CD14-positive monocyte (primary cell): ENCODE results near the gene SPTBN1. TPM values are rescaled to one million over a fixed set of nuclear protein-coding genes. Genes with fewer than 3 reads are reported as not detected.

ENCODE experiments used
- DNase-seq, 3 donors: peaks; one replicate each; pipeline ENCODE4 v3.0.0-alpha.2; 2011 to 2022
- H2AFZ ChIP-seq: 2 replicates; pipeline ENCODE4 v1.6.0; 2012; ENCODE audit warnings: mild to moderate bottlenecking, low read depth, low read length, inconsistent platforms; ENCODE audit not compliant: insufficient read depth, poor library complexity, severe bottlenecking
- H3K27ac ChIP-seq, 2 donors: 1 replicate in 1 of 2; 2 replicates in 1 of 2; pipeline ENCODE4 v1.5.1; 2012 to 2013; ENCODE audit warnings: low read length in 2 of 2, control low read depth in 1 of 2, inconsistent platforms in 1 of 2, low read depth in 1 of 2, mild to moderate bottlenecking in 1 of 2
- H3K27me3 ChIP-seq, 2 donors: one replicate each; pipeline versions ENCODE4 v1.6.0 to v1.6.1; 2011 to 2013; ENCODE audit warnings: low read length in 2 of 2; ENCODE audit not compliant: control insufficient read depth in 2 of 2, insufficient read depth in 2 of 2
- H3K36me3 ChIP-seq, 2 donors: replicated peaks in 1 of 2; 1 replicate in 1 of 2; 2 replicates in 1 of 2; pipeline versions ENCODE4 v1.5.1 to v1.6.1; 2012 to 2013; ENCODE audit warnings: low read length in 2 of 2, control low read depth in 1 of 2, inconsistent platforms in 1 of 2, mild to moderate bottlenecking in 1 of 2; ENCODE audit not compliant: insufficient read depth in 2 of 2, control insufficient read depth in 1 of 2
- H3K4me1 ChIP-seq, 2 donors: 1 replicate in 1 of 2; 2 replicates in 1 of 2; pipeline versions ENCODE4 v1.5.1 to v1.6.1; 2012 to 2013; ENCODE audit warnings: low read length in 2 of 2, control low read depth in 1 of 2, inconsistent platforms in 1 of 2, mild to moderate bottlenecking in 1 of 2, moderate library complexity in 1 of 2; ENCODE audit not compliant: insufficient read depth in 2 of 2, control insufficient read depth in 1 of 2
- H3K4me2 ChIP-seq: replicated peaks from 2 replicates; pipeline ENCODE3; 2012; ENCODE audit warnings: low read length, moderate library complexity, mild to moderate bottlenecking; ENCODE audit not compliant: poor library complexity, severe bottlenecking; ENCODE audit errors: extremely low read depth
- H3K4me3 ChIP-seq, 3 experiments: fragments of 200-600 bp in 1 of 3; sonication (generic) in 1 of 3; replicated peaks in 1 of 3; 1 replicate in 2 of 3; 2 replicates in 1 of 3; pipeline ENCODE4 v1.5.1; 2011 to 2013; ENCODE audit warnings: low read length in 3 of 3, mild to moderate bottlenecking in 3 of 3, control low read depth in 2 of 3, low read depth in 2 of 3, inconsistent platforms in 1 of 3, moderate library complexity in 1 of 3
- H3K79me2 ChIP-seq: 2 replicates; pipeline ENCODE4 v1.6.0; 2012; ENCODE audit warnings: mild to moderate bottlenecking, control low read depth, inconsistent platforms, low read length, moderate library complexity; ENCODE audit not compliant: insufficient read depth
- H3K9ac ChIP-seq: 2 replicates; pipeline ENCODE4 v1.6.0; 2017; ENCODE audit warnings: low read length, mild to moderate bottlenecking; ENCODE audit not compliant: insufficient read depth, poor library complexity, severe bottlenecking
- H3K9me3 ChIP-seq, 2 donors: replicated peaks in 1 of 2; 1 replicate in 1 of 2; 2 replicates in 1 of 2; pipeline versions ENCODE4 v1.5.1 to v1.6.1; 2012 to 2013; ENCODE audit warnings: low read length in 2 of 2, control low read depth in 1 of 2; ENCODE audit not compliant: control insufficient read depth in 1 of 2, insufficient read depth in 1 of 2
- H4K20me1 ChIP-seq: 2 replicates; pipeline ENCODE4 v1.6.0; 2012; ENCODE audit warnings: mild to moderate bottlenecking, low read length, control low read depth, moderate library complexity; ENCODE audit not compliant: insufficient read depth
- H3K27ac Mint-ChIP-seq, 7 donors: one replicate each; pipeline ENCODE4 v1.8.0; 2020; ENCODE audit warnings: mild to moderate bottlenecking in 7 of 7, mixed read lengths in 7 of 7, moderate library complexity in 6 of 7, inconsistent platforms in 2 of 7
- H3K27me3 Mint-ChIP-seq, 3 donors: one replicate each; pipeline ENCODE4 v1.8.0; 2021 to 2022; ENCODE audit warnings: low read depth in 3 of 3, mild to moderate bottlenecking in 3 of 3, mixed read lengths in 3 of 3, moderate library complexity in 3 of 3, inconsistent platforms in 1 of 3
- H3K36me3 Mint-ChIP-seq, 2 donors: one replicate each; pipeline ENCODE4 v1.8.0; 2020; ENCODE audit warnings: mixed read lengths in 2 of 2, inconsistent platforms in 1 of 2, mild to moderate bottlenecking in 1 of 2
- H3K4me1 Mint-ChIP-seq: one replicate; pipeline ENCODE4 v1.8.0; 2020; ENCODE audit warnings: mild to moderate bottlenecking, mixed read lengths
- H3K4me3 Mint-ChIP-seq, 2 donors: one replicate each; pipeline ENCODE4 v1.8.0; 2020; ENCODE audit warnings: mild to moderate bottlenecking in 2 of 2, mixed read lengths in 2 of 2, moderate library complexity in 1 of 2
- H3K9me3 Mint-ChIP-seq, 7 donors: one replicate each; pipeline ENCODE4 v1.8.0; 2020 to 2022; ENCODE audit warnings: mixed read lengths in 7 of 7, mild to moderate bottlenecking in 6 of 7, moderate library complexity in 6 of 7, inconsistent platforms in 2 of 7
- WGBS: methylation state at CpG from one replicate; pipeline ENCODE4 v1.1.5; 2013; ENCODE audit warnings: missing lambda C conversion rate; ENCODE audit not compliant: insufficient coverage; 5-methylcytosine and 5-hydroxymethylcytosine counted together
- intact Hi-C, 2 donors: fragments of 100-400 bp; cut with micrococcal nuclease; formaldehyde crosslinking; loops; one replicate each; pipeline versions ENCODE4 v1.15.0 to v1.15.1; 2023
- polyA plus RNA-seq, 3 donors: library from polyadenylated mRNA; depleted of rRNA in 1 of 3; unstranded in 2 of 3; stranded (reverse) in 1 of 3; fragments of 300-500 nt in 2 of 3; fragments of >200 nt in 1 of 3; fragmentation: Illumina TruSeq in 2 of 3; gene quantifications; 1 replicate in 2 of 3; 2 replicates in 1 of 3; pipeline ENCODE4 v1.2.3, GENCODE V29; 2012 to 2021
- TF ChIP-seq, protein P1 (sequence below): fragments of 200-600 bp; IDR thresholded peaks from one replicate; pipeline ENCODE4 v1.8.0; 2022; ENCODE audit warnings: antibody characterized with exemption, mild to moderate bottlenecking

The SPTBN1 gene
- polyA plus RNA-seq, 3 donors, result 0.79 to 2.8 (median 1.7) TPM

DNA sequence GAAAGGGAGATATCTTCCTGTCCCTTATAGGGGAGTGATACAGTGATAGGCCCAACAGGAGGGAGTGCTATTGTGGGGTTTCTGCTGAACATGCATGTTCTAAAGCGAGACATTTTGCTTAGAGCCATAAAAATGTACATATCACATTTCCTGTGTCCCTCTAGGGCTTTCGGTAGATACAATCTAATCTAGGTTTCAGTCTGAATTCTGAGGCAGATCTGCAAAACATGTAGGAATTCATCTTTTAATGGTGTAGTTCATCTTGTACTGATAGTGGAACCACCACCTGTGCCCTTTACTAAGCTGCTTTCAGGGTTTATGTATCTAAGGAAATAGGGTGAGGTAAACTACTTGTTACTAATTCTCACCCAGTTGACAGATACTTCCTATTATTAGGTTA is 73.8 kb downstream of the SPTBN1 start:
- no peaks in the 10 kb centered on the region for H3K36me3 ChIP-seq
- no peaks in the 10 kb centered on the region for H4K20me1 ChIP-seq
- H3K27me3 ChIP-seq, result no peaks in the 10 kb centered on the region
- H2AFZ ChIP-seq, result no peak overlapping the region
- intact Hi-C loops, result loop anchor here in 1 of 2 donors (10.0 kb wide), 1 partner anchor 45 kb away; no protein-coding TSS in a partner anchor
- peaks cover 18 to 27% of the 10 kb centered on the region in 2 donors for H3K4me1 ChIP-seq
- peaks cover 26% of the 10 kb centered on the region for H3K4me1 Mint-ChIP-seq
- WGBS, result no CpG with 5 or more reads among the region's 2 CpGs
- no peak overlapping the region for H3K27ac Mint-ChIP-seq
- TF ChIP-seq, protein P1, sequence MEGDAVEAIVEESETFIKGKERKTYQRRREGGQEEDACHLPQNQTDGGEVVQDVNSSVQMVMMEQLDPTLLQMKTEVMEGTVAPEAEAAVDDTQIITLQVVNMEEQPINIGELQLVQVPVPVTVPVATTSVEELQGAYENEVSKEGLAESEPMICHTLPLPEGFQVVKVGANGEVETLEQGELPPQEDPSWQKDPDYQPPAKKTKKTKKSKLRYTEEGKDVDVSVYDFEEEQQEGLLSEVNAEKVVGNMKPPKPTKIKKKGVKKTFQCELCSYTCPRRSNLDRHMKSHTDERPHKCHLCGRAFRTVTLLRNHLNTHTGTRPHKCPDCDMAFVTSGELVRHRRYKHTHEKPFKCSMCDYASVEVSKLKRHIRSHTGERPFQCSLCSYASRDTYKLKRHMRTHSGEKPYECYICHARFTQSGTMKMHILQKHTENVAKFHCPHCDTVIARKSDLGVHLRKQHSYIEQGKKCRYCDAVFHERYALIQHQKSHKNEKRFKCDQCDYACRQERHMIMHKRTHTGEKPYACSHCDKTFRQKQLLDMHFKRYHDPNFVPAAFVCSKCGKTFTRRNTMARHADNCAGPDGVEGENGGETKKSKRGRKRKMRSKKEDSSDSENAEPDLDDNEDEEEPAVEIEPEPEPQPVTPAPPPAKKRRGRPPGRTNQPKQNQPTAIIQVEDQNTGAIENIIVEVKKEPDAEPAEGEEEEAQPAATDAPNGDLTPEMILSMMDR, result no peak
- no peak overlapping the region for H3K9ac ChIP-seq
- no peaks in the 10 kb centered on the region for H3K9me3 ChIP-seq
- no peak overlapping the region for H3K4me3 Mint-ChIP-seq
- peak in 1 of 3 donors; percentile 16 for DNase-seq
- peaks cover 0 to 3% (median 2%) of the 10 kb centered on the region in 3 donors for H3K27me3 Mint-ChIP-seq
- H3K27ac ChIP-seq, result no peak overlapping the region
- H3K4me3 ChIP-seq, result no peak overlapping the region
- no peaks in the 10 kb centered on the region for H3K79me2 ChIP-seq
- peaks cover 0 to 1% of the 10 kb centered on the region in 2 donors for H3K36me3 Mint-ChIP-seq
- no peak overlapping the region for H3K4me2 ChIP-seq
- H3K9me3 Mint-ChIP-seq, result no peaks in the 10 kb centered on the region

DNA sequence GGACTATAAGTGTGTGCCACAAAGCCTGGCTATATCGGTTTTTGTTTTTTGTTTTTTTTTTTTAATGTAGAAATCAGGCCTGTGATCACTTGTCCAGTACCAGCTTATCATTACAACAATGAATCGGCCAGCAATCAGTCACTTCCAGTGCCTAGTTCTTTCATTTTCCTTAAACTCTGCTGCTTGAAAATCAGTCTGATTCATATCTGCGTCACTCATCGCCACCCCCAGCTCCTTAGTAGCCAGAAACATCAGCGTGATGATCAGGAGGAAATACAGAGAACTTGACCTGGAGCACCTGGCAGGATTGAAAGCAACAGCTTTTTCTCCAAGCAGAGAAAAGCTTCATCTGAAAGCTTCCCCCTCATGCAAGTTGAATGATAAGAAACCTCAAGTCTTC is 75.4 kb downstream of the SPTBN1 start:
- intact Hi-C loops, result no loop called here
- H3K9me3 ChIP-seq, result no peaks in the 10 kb centered on the region
- H3K27ac ChIP-seq, result no peak overlapping the region
- H3K36me3 ChIP-seq, result no peaks in the 10 kb centered on the region
- H2AFZ ChIP-seq, result no peak overlapping the region
- no peak overlapping the region for H3K4me3 ChIP-seq
- H3K4me2 ChIP-seq, result no peak overlapping the region
- DNase-seq, result no peak
- H3K27me3 ChIP-seq, result no peaks in the 10 kb centered on the region
- peak overlapping the region in 1 of 7 donors; percentile 18 for H3K27ac Mint-ChIP-seq
- no peaks in the 10 kb centered on the region for H3K9me3 Mint-ChIP-seq
- H3K27me3 Mint-ChIP-seq, result peaks cover 0 to 3% (median 2%) of the 10 kb centered on the region in 3 donors
- H3K4me3 Mint-ChIP-seq, result no peak overlapping the region
- no peak overlapping the region for H3K9ac ChIP-seq
- peaks cover 27 to 41% of the 10 kb centered on the region in 2 donors for H3K4me1 ChIP-seq
- H3K79me2 ChIP-seq, result no peaks in the 10 kb centered on the region
- WGBS, result 97% methylated on average over 4 of the region's 5 CpGs
- TF ChIP-seq, protein P1, result no peak
- no peaks in the 10 kb centered on the region for H4K20me1 ChIP-seq
- H3K4me1 Mint-ChIP-seq, result peaks cover 41% of the 10 kb centered on the region
- peaks cover 0 to 1% of the 10 kb centered on the region in 2 donors for H3K36me3 Mint-ChIP-seq
